Measurements from ENCODE around the gene TRIM21. TPM values are rescaled to one million over a fixed set of nuclear protein-coding genes. Genes with fewer than 3 reads are reported as not detected.

The TRIM21 gene
- total RNA-seq, 1 donor from 2014 or later: 14.0 TPM

Other genes with a start within 250 kb of the TRIM21 start
- not detected in 3 replicates for gene OR52B4, start 25.3 kb downstream of the TRIM21 start, total RNA-seq
- not detected in 3 replicates for gene OR52K2, start 55.6 kb upstream of the TRIM21 start, total RNA-seq
- gene OR52K1, start 88.9 kb upstream of the TRIM21 start, total RNA-seq: not detected in 3 replicates
- not detected in 3 replicates for gene OR52M1, start 151.5 kb upstream of the TRIM21 start, total RNA-seq
- not detected in 3 replicates for gene OR52I2, start 188.0 kb upstream of the TRIM21 start, total RNA-seq
- not detected in 3 replicates for gene OR52I1, start 200.3 kb upstream of the TRIM21 start, total RNA-seq
- gene TRIM68, start 214.5 kb upstream of the TRIM21 start, total RNA-seq: 9.7 to 13.5 TPM (median 10.3 TPM) in 3 replicates
- gene OR51D1, start 243.8 kb upstream of the TRIM21 start, total RNA-seq: not detected in 3 replicates